Tibial nerve (tissue), 3 donors: ENCODE results near the gene KIF22.
"Not testable (repeated sequence)": the region's sequence is repeated elsewhere in the genome, so short reads cannot be mapped to it uniquely, and the experiment has no call there.

Experiments used
- POLR2A ChIP-seq, 2 donors: fragments of 450-650 bp; IDR thresholded peaks; one replicate each; pipeline ENCODE4 v1.6.1; 2017; ENCODE audit warnings: antibody characterized with exemption in 2 of 2, mild to moderate bottlenecking in 2 of 2, moderate library complexity in 2 of 2
- TF ChIP-seq, protein P1 (sequence below), 5 experiments: fragments of 200-600 bp in 3 of 5; fragments of 450-650 bp in 2 of 5; sonication (generic) in 3 of 5; IDR thresholded peaks; one replicate each; pipeline ENCODE4 v1.5.1; 2016 to 2019; ENCODE audit warnings: antibody characterized with exemption in 5 of 5, mild to moderate bottlenecking in 3 of 5, moderate library complexity in 2 of 5

DNA sequence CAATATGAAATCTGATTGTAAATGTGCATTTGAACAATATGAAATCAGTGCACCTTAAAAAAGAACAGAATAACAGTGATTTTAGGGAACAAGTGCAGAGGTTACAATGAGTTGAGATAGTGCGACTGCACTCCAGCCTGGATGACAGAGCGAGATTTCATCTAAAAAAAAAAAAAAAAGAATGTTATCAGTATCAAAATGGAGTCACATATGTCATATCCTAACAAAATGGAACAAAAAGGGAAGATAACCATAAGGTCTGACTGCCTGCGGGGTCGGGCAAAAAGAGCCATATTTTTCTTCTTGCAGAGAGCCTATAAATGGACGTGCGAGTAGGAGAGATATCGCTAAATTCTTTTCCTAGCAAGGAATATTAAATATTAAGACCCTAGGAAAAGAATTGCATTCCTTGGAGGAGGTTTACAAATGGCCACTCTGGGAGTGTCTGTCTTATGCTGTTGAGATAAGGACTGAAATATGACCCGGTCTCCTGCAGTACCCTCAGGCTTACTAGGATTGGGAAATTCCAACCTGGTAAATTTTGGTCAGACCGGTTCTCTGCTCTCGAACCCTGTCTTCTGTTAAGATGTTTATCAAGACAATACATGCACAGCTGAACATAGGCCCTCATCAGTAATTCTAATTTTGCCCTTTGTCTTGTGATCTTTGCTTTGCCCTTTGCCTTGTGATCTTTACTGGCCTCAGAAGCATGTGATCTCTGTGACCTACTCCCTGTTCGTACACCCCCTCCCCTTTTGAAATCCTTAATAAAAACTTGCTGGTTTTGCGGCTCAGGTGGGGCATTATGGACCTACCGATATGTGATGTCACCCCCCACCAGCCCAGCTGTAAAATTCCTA is 7.2 kb upstream of the KIF22 start:
- TF ChIP-seq, protein P1, sequence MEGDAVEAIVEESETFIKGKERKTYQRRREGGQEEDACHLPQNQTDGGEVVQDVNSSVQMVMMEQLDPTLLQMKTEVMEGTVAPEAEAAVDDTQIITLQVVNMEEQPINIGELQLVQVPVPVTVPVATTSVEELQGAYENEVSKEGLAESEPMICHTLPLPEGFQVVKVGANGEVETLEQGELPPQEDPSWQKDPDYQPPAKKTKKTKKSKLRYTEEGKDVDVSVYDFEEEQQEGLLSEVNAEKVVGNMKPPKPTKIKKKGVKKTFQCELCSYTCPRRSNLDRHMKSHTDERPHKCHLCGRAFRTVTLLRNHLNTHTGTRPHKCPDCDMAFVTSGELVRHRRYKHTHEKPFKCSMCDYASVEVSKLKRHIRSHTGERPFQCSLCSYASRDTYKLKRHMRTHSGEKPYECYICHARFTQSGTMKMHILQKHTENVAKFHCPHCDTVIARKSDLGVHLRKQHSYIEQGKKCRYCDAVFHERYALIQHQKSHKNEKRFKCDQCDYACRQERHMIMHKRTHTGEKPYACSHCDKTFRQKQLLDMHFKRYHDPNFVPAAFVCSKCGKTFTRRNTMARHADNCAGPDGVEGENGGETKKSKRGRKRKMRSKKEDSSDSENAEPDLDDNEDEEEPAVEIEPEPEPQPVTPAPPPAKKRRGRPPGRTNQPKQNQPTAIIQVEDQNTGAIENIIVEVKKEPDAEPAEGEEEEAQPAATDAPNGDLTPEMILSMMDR (IDR thresholded peaks at IDR 0.05), result not testable (repeated sequence)
- not testable (repeated sequence) for TF ChIP-seq POLR2A (IDR thresholded peaks at IDR 0.05)
